Left lobe of liver (tissue), 2 donors: Measurements from ENCODE around the gene LAMB4. TPM values are rescaled to one million over a fixed set of nuclear protein-coding genes. Genes with fewer than 3 reads are reported as not detected.

Experiments used
- ATAC-seq: fragments of 200-7000 bp; cut with Tn5 transposase; one replicate; pipeline ENCODE4 v1.9.1; 2020; ENCODE audit warnings: mild to moderate bottlenecking, moderate library complexity
- DNase-seq: peaks from one replicate; pipeline ENCODE4 v3.0.0-alpha.2; 2020; ENCODE audit warnings: low spot score
- total RNA-seq: library from RNA; stranded (reverse); gene quantifications from one replicate; pipeline ENCODE4 v1.2.1, GENCODE V29; 2021
- donor health status: DM: no; HTN: no; CAD: no; lungs with moderate emphysema.
- donor health status: DM: no; HTN: yes; CAD: no.

Gene LAMB4
- total RNA-seq, 1 donor from 2014 or later, result not detected

GRCh38 chr7:108086962-108087361 is 43.2 kb downstream of the LAMB4 start:
- DNase-seq (no peak), ATAC-seq (no peak)

GRCh38 chr7:108086546-108086945 is 43.6 kb downstream of the LAMB4 start:
- no peak for DNase-seq
- no peak for ATAC-seq

GRCh38 chr7:108083980-108084379 is 46.2 kb downstream of the LAMB4 start:
- ATAC-seq (no peak), DNase-seq (no peak)

GRCh38 chr7:108079648-108080591 is 50.2 kb downstream of the LAMB4 start:
- DNase-seq (no peak), ATAC-seq (peak; percentile 13)

GRCh38 chr7:108079276-108079647 is 50.9 kb downstream of the LAMB4 start:
- ATAC-seq, result no peak
- DNase-seq, result no peak

- ATAC-seq, result no peak
- DNase-seq, result no peak
Measured at GRCh38 chr7:108078691-108079090, 51.5 kb downstream of the LAMB4 start.

GRCh38 chr7:108078211-108078673 is 51.9 kb downstream of the LAMB4 start:
- DNase-seq (no peak), ATAC-seq (no peak)

DNA sequence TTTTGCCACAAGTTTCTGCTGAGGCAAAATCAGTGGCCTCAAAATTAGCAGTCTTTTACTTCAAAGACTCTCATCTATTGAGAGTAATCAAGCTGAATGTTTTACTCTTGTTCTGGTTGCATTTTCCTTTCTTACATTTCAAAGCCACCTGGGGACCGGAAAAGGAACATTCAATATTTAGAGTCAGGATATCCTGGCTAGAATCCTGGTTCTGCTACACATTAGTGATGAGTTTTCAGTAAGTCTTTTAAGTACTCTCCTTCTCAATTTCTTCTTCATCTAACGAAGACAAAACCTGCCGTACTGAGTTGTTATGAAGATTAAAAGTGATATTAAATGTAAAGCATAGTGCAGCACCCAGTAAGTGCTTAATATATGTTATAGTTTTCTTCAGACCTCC is 52.5 kb downstream of the LAMB4 start:
- DNase-seq (no peak), ATAC-seq (no peak)

DNA sequence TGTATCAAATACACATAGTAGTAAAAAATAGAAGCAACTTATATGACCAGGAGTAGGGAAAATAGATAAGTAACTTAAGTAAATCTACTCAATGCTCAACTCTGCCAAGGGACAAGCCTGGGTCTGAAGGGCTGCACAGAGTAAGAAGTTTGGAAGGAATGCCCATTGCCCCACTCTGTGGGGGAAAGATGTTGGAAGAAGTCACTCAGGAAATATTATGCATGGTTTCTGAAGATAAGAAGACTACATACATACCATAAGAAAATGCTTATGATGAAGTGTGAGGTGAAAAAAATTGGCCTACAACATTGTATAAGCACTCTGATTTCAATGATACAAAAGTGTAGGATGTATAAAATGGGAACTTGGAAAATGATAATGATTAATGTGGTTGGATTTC is 54.0 kb downstream of the LAMB4 start:
- ATAC-seq (no peak), DNase-seq (no peak)

DNA sequence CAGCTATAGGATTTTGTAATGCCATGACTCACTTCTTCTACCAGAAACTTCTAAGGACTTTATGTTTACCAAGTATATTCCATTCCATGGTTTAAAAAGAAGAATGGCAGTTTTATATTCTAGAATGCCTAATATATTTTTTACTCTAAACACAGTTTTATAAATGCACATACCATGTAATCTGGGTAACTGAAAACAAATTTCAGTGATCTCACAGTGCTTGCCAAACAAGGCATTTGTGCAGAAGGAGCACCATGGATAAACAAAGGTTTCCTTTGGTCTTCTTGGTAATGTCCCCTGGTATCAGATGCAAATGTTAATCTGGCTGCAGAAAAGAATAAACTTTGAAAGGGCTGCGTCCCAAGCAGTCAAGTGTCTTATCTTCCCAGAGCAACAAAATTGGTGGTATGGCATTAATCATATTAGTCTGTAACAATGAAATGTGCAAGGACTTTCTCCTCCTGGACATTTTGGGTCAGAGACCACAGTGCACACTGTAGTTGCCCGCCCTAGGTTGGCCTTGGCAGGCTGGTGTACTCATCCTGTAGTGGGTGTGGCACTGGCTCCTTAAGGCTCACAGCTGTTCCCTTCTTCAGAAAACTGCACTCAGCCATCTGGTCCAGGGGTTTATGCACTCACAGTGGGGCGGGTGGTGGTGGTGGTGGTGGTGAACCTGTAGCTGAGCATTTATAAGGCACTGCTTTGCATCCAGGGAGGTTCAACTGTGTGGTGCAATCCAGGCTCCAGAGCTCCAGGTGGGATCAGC is 56.7 kb downstream of the LAMB4 start:
- DNase-seq, result no peak
- ATAC-seq, result no peak

GRCh38 chr7:108072739-108073138 is 57.4 kb downstream of the LAMB4 start:
- no peak for ATAC-seq
- no peak for DNase-seq

- no peak for DNase-seq
- no peak for ATAC-seq
Measured at GRCh38 chr7:108072116-108072515, 58.0 kb downstream of the LAMB4 start.

DNA sequence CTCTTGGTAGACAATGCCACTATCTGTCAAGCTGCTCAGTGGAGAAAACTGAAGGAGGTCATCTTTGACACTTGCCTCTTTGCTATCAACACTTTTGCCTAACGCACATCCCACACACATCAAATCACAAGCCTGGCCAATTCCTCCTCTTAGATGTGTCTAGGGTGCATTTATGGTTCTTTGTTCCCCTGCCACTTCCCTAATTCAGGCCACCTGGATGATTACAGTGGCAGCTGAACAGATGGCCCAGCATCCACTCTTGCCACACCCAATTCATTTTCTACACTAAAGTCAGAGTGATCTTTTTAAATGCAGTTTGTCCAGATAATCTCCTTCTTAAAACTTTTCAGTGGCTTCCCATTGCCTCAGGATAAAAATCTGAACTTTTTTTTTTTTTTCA is 58.6 kb downstream of the LAMB4 start:
- ATAC-seq (no peak), DNase-seq (no peak)

DNA sequence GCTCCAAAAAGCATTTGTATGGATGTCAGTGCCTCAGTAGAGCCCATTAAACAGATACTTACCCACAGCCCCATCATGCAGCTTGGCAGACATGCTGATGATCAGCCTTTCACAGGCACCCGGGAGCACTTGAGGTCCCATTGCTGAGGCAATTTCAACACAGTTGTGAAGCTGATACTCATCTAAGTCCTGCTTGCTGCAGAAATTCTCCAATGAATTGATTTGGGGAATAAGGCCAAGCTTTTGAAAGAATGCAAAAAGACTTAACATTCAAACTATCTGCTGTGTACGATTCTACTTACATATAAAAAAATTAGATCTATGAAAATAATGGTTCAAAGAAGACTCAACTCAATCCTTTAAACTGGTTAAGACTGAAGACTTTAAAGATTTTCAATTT is 60.5 kb downstream of the LAMB4 start:
- ATAC-seq (no peak), DNase-seq (no peak)

DNA sequence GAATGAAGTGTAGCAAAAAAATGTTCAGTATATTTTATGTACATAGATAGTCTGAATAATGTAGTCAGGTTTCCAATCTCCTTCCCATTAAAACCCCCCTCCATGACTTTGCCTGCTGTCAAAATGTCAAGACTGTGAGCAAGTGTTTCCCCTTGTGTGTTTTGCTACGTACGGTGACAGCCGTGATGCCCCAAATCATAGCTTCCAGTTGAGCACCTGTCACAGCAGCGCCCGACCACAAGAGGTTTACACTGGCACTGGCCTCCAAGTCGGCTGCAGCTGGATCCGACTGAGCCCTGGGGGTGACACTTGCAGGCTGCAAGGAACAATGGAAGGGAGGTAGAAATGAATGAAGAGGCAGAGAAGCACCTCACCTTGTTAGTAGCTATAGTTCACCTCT is 62.3 kb downstream of the LAMB4 start:
- no peak for DNase-seq
- no peak for ATAC-seq

- no peak for ATAC-seq
Measured at GRCh38 chr7:108066486-108066885, 63.7 kb downstream of the LAMB4 start.

GRCh38 chr7:108063520-108063933 is 66.6 kb downstream of the LAMB4 start:
- DNase-seq, result peak; percentile 55
- ATAC-seq, result peak; percentile 96

More at GRCh38 chr7:108066486-108066885, 63.7 kb downstream of the LAMB4 start:
- no peak for DNase-seq

DNA sequence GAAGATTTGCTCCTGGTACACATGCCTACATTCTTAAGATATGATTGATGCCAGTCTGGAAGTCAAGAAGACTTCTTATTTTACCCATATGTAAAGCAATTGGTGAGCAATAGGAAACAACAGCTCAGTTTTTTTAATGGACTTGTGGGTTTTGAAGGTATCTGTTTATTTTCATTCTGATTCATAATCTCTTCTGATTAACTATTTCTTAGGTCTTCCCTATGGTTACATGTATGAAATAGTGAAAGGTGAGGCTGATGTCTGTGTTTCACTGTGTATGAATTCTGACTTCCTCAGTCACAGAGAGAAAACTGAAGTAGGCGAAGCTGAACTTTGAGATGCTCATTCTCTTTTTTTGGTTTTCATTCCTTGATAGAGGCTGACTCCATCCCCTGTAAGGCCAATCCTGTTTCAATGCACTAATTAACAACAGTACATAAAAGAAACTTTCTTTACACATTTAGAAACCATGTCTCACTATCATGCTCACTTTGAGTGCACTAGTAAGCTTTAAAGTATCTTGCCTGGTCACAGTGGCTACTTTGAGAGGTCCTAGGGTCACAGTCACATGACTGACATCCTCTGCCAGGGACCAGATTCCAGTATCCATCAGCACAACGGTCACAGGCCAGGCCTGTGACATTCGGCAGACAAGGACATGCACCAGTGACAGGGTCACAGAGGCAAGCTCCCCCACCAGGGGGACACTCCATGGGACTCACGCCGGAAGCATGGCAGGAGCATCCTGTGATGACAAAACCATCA is 67.7 kb downstream of the LAMB4 start:
- no peak for DNase-seq
- ATAC-seq, result no peak

DNA sequence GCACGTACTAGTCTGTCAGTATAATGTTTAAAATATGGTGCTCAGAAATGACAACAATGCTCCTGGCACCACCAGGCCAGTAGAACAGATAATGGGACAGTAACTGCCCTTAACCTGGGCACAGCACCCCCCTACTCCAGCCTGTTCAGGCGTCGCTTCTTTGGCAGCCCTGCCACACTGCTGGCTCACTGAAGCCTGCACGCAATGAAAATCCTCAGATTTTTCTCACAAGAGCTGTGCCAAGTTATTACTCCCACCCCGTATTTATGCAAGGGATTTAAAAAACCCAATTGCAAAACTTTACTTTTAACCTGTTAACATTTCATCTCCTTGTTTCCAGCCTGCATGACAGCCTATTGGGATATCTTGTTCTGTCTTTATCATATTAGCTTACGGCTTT is 70.6 kb downstream of the LAMB4 start:
- no peak for DNase-seq
- ATAC-seq, result no peak

- DNase-seq, result no peak
- no peak for ATAC-seq
Measured at GRCh38 chr7:108057951-108058481, 72.1 kb downstream of the LAMB4 start.

- ATAC-seq (no peak), DNase-seq (no peak)
Measured at GRCh38 chr7:108055611-108056021, 74.5 kb downstream of the LAMB4 start.
